AG08396 (cell line): ENCODE measurements around the gene LEMD1.
A peak's percentile ranks its signal among the peaks of the same experiment; 100 is the strongest.
"Not testable (repeated sequence)": the region's sequence is repeated elsewhere in the genome, so short reads cannot be mapped to it uniquely, and the experiment has no call there.

Experiments used
- DNase-seq: peaks from one replicate; pipeline ENCODE4 v3.0.0; 2012; ENCODE audit warnings: low spot score, mixed read lengths

Gene LEMD1

GRCh38 chr1:205429762-205430695 lies 8.2 kb upstream of the LEMD1 start:
- no peak for DNase-seq

- DNase-seq, result no peak
These were observed 3.2 kb upstream of the LEMD1 start for GRCh38 chr1:205424901-205425600.

GRCh38 chr1:205423814-205424399 lies 2.1 kb upstream of the LEMD1 start:
- no peak for DNase-seq

- DNase-seq, result no peak
These were observed 1.3 kb upstream of the LEMD1 start for GRCh38 chr1:205422993-205423642.

GRCh38 chr1:205420938-205421337 lies 918 bp downstream of the LEMD1 start:
- DNase-seq, result no peak

- DNase-seq, result no peak
These were observed 3.8 kb downstream of the LEMD1 start for GRCh38 chr1:205417870-205418635.

GRCh38 chr1:205416322-205416721 lies 5.5 kb downstream of the LEMD1 start:
- DNase-seq, result no peak

GRCh38 chr1:205410581-205411298 lies 11.1 kb downstream of the LEMD1 start:
- DNase-seq, result no peak

- no peak for DNase-seq
These were observed 13.9 kb downstream of the LEMD1 start for GRCh38 chr1:205407970-205408369.

GRCh38 chr1:205406252-205406651 lies 15.6 kb downstream of the LEMD1 start:
- not testable (repeated sequence) for DNase-seq

GRCh38 chr1:205404484-205404883 lies 17.4 kb downstream of the LEMD1 start:
- DNase-seq, result not testable (repeated sequence)

- no peak for DNase-seq
These were observed 23.3 kb downstream of the LEMD1 start for GRCh38 chr1:205398586-205398985.

GRCh38 chr1:205396967-205397616 lies 24.8 kb downstream of the LEMD1 start:
- peak; percentile 38 for DNase-seq

GRCh38 chr1:205395616-205396015 lies 26.2 kb downstream of the LEMD1 start:
- DNase-seq, result no peak

GRCh38 chr1:205392650-205393049 lies 29.2 kb downstream of the LEMD1 start:
- no peak for DNase-seq

GRCh38 chr1:205391386-205391785 lies 30.5 kb downstream of the LEMD1 start:
- no peak for DNase-seq

GRCh38 chr1:205387845-205388244 lies 34.0 kb downstream of the LEMD1 start:
- DNase-seq, result no peak

GRCh38 chr1:205382990-205383389 lies 38.9 kb downstream of the LEMD1 start:
- DNase-seq, result not testable (repeated sequence)

- no peak for DNase-seq
These were observed 39.3 kb downstream of the LEMD1 start for GRCh38 chr1:205382561-205382960.

GRCh38 chr1:205381305-205381704 lies 40.6 kb downstream of the LEMD1 start:
- DNase-seq, result no peak
